ENCODE results near the gene UBE2H. TPM values are rescaled to one million over a fixed set of nuclear protein-coding genes. Genes with fewer than 3 reads are reported as not detected.

The UBE2H gene
- polyA plus RNA-seq, 1 donor (not counting 4 experiments of a cell fraction or from before 2014, with no cell fraction given): 130 TPM

GRCh38 chr7:129784783-129785684, 167.7 kb downstream of the UBE2H start:
- Histone ChIP-seq H3K9me1 (ENCODE audit: control insufficient read depth, extremely low read depth, insufficient read depth, low read length) (no peaks in the 10 kb centered on the region), H3K36me3 (ENCODE audit: control insufficient read depth in 2 of 2, extremely low read depth in 1 of 2, insufficient read depth in 2 of 2, low read length in 2 of 2) (no peaks in the 10 kb centered on the region), H3K4me1 (ENCODE audit: control insufficient read depth, extremely low read depth, insufficient read depth, low read length) (peaks cover 17% of the 10 kb centered on the region), H3K27me3 (ENCODE audit: control insufficient read depth, extremely low read depth, insufficient read depth, low read length) (peaks cover 73% of the 10 kb centered on the region), H3K27ac (ENCODE audit: control insufficient read depth, insufficient read depth, low read length) (no peak overlapping the region), H2AFZ (ENCODE audit: control insufficient read depth, low read length) (no peak overlapping the region), H3K4me3 (ENCODE audit: control insufficient read depth in 2 of 3, extremely low read depth in 1 of 3, insufficient read depth in 2 of 3, low read depth in 1 of 3, low read length in 3 of 3) (peak overlapping the region in 1 of 3 experiments; percentile 33), H3K9ac (ENCODE audit: control insufficient read depth, extremely low read depth, insufficient read depth, low read length) (no peak overlapping the region), H3K9me3 (ENCODE audit: control insufficient read depth, low read depth, low read length) (no peaks in the 10 kb centered on the region), H3K79me2 (ENCODE audit: control insufficient read depth, insufficient read depth, low read length) (no peaks in the 10 kb centered on the region), H4K20me1 (ENCODE audit: control insufficient read depth, extremely low read depth, insufficient read depth, low read length) (peaks cover 8% of the 10 kb centered on the region), H3K4me2 (ENCODE audit: control insufficient read depth, extremely low read depth, insufficient read depth, low read depth, low read length) (peak overlapping the region; percentile 54)
- no peak for DNase-seq (ENCODE audit: low read depth, low spot score)
- no peak for TF ChIP-seq EZH2 (IDR thresholded peaks at IDR 0.05; ENCODE audit: low read length)
- TF ChIP-seq, protein P1, sequence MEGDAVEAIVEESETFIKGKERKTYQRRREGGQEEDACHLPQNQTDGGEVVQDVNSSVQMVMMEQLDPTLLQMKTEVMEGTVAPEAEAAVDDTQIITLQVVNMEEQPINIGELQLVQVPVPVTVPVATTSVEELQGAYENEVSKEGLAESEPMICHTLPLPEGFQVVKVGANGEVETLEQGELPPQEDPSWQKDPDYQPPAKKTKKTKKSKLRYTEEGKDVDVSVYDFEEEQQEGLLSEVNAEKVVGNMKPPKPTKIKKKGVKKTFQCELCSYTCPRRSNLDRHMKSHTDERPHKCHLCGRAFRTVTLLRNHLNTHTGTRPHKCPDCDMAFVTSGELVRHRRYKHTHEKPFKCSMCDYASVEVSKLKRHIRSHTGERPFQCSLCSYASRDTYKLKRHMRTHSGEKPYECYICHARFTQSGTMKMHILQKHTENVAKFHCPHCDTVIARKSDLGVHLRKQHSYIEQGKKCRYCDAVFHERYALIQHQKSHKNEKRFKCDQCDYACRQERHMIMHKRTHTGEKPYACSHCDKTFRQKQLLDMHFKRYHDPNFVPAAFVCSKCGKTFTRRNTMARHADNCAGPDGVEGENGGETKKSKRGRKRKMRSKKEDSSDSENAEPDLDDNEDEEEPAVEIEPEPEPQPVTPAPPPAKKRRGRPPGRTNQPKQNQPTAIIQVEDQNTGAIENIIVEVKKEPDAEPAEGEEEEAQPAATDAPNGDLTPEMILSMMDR (optimal IDR thresholded peaks at IDR 0.05 in 1 of 3, IDR thresholded peaks at IDR 0.05 in 1 of 3, conservative IDR thresholded peaks at IDR 0.05 in 1 of 3; ENCODE audit: extremely low read depth in 1 of 3, insufficient read depth in 2 of 3, low read length in 3 of 3): no peak
- dilution Hi-C loops (cut with MboI; ENCODE audit: extremely low pct_ligation_motif_present, low sequenced_read_pairs): no loop called here
- no peak for FAIRE-seq

- H3K4me3 ChIP-seq (ENCODE audit: control insufficient read depth in 2 of 3, extremely low read depth in 1 of 3, insufficient read depth in 2 of 3, low read depth in 1 of 3, low read length in 3 of 3): no peak overlapping the region
Measured at GRCh38 chr7:129784437-129784782, 168.3 kb downstream of the UBE2H start.

More at GRCh38 chr7:129784437-129784782, 168.3 kb downstream of the UBE2H start:
- DNase-seq (ENCODE audit: low read depth, low spot score) (no peak), FAIRE-seq (no peak)
- Histone ChIP-seq H4K20me1 (ENCODE audit: control insufficient read depth, extremely low read depth, insufficient read depth, low read length) (peaks cover 8% of the 10 kb centered on the region), H3K79me2 (ENCODE audit: control insufficient read depth, insufficient read depth, low read length) (no peaks in the 10 kb centered on the region), H3K4me1 (ENCODE audit: control insufficient read depth, extremely low read depth, insufficient read depth, low read length) (peaks cover 17% of the 10 kb centered on the region), H3K4me2 (ENCODE audit: control insufficient read depth, extremely low read depth, insufficient read depth, low read depth, low read length) (no peak overlapping the region), H3K9me3 (ENCODE audit: control insufficient read depth, low read depth, low read length) (no peaks in the 10 kb centered on the region), H3K27me3 (ENCODE audit: control insufficient read depth, extremely low read depth, insufficient read depth, low read length) (peaks cover 73% of the 10 kb centered on the region), H2AFZ (ENCODE audit: control insufficient read depth, low read length) (no peak overlapping the region), H3K36me3 (ENCODE audit: control insufficient read depth in 2 of 2, extremely low read depth in 1 of 2, insufficient read depth in 2 of 2, low read length in 2 of 2) (no peaks in the 10 kb centered on the region), H3K27ac (ENCODE audit: control insufficient read depth, insufficient read depth, low read length) (no peak overlapping the region), H3K9ac (ENCODE audit: control insufficient read depth, extremely low read depth, insufficient read depth, low read length) (no peak overlapping the region), H3K9me1 (ENCODE audit: control insufficient read depth, extremely low read depth, insufficient read depth, low read length) (no peaks in the 10 kb centered on the region)
- TF ChIP-seq, protein P1 (optimal IDR thresholded peaks at IDR 0.05 in 1 of 3, IDR thresholded peaks at IDR 0.05 in 1 of 3, conservative IDR thresholded peaks at IDR 0.05 in 1 of 3; ENCODE audit: extremely low read depth in 1 of 3, insufficient read depth in 2 of 3, low read length in 3 of 3): no peak
- TF ChIP-seq EZH2 (IDR thresholded peaks at IDR 0.05; ENCODE audit: low read length): no peak
- dilution Hi-C loops (cut with MboI; ENCODE audit: extremely low pct_ligation_motif_present, low sequenced_read_pairs): no loop called here
